ENCODE results near the gene EHBP1.
"Not testable (repeated sequence)": the region's sequence is repeated elsewhere in the genome, so short reads cannot be mapped to it uniquely, and the experiment has no call there.

The EHBP1 gene

GRCh38 chr2:62736899-62737559, 31.5 kb downstream of the EHBP1 start:
- DNase-seq, result no peak

DNA sequence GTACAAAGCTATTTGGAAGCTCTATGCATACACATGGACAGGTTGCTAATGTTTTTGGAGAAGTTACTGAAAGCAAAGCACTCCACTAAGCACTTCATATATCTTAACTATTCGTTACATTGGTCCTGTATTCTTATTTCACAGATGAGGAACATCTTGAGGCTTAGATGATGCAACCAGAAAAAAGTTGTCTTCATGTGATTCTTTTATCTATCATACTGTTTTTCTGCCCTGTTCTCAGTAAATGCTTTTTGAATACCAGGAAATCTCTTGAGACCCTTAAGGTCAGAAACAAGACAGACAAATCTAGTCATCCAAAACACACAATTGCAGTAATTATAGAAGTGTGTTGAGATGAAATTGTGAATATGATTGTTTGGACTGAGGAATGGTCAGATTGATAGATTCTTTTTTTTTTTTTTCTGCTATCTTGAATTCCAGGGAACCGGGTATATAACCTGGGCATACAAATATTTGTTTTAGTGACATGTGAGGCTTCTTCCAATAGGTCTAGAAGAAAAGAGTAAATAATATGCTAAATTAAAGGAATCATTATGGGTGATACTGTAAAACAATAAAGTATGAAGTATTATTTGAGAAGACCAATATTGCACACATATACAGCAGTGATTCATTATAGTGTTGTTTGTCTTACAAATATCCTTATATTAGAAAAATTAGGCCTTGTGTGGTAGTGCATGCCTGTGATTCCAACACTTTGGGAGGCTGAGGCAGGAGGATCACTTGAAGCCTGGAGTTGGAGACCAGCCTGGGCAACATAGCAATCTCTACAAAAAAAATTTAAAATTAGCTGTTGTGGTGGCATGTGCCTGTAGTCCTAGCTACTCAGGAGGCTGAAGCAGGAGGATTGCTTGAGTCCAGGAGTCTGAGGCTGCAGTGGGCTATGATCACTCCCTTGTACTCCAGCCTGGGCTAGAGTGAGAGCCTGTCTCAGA, 33.7 kb downstream of the EHBP1 start:
- peak; percentile 68 for DNase-seq

GRCh38 chr2:62740221-62740620, 34.7 kb downstream of the EHBP1 start:
- no peak for DNase-seq

- no peak for DNase-seq
These were observed 35.6 kb downstream of the EHBP1 start for GRCh38 chr2:62741127-62741526.

DNA sequence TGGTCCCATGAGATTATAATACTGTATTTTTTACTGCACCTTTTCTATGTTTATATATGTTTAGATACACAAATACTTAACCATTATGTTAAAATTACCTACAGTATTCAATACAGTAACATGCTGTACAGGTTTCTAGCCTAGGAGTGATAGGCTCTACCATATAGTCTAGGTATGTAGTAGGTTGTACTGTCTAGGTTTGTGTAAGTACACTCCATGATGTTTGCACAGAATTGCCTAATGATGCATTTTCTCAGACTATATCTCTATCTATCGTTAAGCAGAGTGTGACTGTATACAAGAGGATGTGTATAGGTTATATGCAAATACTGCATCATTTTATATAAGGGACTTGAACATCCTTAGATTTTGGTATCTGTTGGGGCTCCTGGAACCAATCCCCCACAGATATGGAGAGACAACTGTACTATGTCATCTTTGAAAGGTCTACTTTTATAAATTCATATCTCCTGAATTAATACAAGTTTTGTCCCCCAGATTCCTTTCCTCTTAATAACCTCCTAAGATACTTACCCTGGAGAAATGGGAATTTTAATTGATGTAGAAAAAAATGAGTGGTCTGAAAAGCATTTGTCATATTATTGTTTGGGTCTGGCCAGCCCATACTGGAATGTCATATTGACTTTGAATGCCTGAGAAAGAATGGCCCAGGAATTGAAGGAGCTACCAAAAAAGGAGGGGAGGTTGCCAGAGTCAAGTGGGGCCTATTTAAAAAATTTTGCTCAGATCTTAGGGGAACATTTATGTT, 36.6 kb downstream of the EHBP1 start:
- DNase-seq, result peak; percentile 77

DNA sequence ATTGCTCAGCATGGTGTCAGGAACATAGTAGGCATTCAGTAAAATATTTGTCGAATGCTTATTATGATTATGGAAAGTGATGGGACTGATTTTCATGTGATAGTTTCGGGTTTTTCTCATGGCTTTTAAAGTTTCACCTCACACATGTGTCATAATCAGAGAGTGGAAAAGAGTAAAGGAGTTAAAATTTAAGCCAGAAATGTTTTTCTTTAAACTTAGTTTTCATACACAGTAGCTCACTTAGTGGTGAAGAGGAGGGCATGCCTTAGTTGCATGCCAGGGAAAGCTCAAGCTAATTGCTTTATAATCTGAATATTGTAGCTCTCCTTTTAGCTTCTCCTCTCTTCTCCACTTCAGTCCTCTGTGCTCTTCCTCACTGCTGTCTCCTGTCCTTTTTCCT, 38.0 kb downstream of the EHBP1 start:
- no peak for DNase-seq

GRCh38 chr2:62744603-62745002, 39.1 kb downstream of the EHBP1 start:
- no peak for DNase-seq

DNA sequence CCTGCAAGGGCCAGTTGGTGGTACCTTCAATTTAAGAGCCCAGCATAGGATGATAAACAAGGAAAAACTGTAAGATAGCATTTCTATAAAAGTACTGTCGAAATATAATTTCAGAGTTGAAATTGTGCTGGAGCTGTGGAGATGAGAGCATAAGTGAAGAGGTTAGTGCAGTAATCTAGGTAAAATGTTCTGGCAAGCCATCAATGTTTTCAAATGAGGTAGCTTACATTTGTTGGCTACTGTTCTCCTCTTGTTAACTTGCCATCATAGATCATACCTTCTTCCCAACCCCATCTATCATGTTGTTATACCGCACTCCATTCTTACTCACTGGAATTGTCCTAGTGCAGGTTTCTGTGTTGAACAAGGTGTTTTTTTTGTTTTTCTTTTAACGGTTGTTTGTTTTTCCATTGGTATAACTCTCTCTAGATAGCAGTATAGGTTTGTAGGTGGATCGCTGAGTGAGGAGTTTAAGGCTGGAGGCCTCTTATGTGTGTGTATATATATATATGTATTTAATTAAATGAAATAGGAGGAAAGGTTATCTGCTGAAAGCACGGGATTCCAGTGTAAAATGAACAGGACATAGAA, 40.5 kb downstream of the EHBP1 start:
- DNase-seq, result no peak

- DNase-seq, result no peak
These were observed 41.7 kb downstream of the EHBP1 start for GRCh38 chr2:62747169-62747568.

DNA sequence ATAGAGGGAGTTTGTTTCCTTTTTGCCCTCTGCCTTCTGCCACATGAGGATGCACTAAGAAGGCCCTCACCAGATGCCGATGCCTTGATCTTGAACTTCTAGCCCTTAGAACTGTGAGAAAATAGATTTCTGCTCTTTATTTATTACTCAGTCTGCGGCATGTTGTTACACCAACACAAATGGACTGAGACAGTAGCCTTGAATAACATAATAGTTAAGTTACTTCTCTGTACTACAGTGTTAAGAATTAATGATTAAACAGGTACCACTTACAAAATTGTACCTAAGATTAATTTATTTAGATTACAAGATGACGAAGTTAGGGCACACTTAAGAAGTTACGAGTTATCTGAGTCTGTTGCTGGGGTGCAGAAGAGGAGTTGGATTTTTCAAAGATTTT, 42.4 kb downstream of the EHBP1 start:
- DNase-seq, result no peak

GRCh38 chr2:62749111-62749510, 43.6 kb downstream of the EHBP1 start:
- DNase-seq, result not testable (repeated sequence)

DNA sequence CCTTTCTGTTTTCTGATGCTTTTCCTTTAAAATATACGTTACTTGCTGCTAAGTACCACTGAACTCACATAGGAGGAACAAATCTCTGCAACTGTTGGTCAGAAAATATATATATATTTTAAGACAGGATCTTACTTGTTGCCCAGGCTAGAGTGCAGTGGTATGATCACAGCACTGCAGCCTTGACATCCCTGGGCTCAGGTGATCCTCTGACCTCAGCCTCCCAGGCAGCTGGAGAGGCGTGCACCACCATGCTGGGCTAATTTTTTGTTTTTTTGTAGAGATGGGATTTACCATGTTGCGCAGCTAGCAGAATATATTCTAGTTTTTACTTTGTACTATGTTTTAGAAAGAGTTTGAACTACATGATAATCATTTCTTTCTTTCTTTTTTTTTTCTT, 51.5 kb downstream of the EHBP1 start:
- no peak for DNase-seq

GRCh38 chr2:62760026-62760425, 54.5 kb downstream of the EHBP1 start:
- DNase-seq, result no peak

DNA sequence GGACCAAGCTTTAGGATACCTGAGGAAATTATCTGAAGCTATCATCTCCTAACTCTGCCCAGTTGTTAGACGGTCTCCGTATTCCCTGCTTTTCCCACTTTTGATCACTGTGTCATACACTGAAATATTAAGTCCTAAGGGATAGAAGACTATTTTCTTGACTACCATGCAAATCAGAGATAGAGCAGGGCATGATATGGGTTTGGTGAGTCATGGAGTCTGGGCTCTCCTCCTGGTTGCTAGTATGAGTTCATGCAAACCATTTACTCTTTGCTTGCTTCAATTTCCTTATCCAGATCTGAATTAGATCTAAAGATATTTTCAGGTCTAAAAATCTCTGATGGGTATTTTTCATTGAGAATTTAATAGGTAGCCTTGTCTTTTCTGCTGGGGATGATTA, 55.0 kb downstream of the EHBP1 start:
- peak; percentile 55 for DNase-seq

DNA sequence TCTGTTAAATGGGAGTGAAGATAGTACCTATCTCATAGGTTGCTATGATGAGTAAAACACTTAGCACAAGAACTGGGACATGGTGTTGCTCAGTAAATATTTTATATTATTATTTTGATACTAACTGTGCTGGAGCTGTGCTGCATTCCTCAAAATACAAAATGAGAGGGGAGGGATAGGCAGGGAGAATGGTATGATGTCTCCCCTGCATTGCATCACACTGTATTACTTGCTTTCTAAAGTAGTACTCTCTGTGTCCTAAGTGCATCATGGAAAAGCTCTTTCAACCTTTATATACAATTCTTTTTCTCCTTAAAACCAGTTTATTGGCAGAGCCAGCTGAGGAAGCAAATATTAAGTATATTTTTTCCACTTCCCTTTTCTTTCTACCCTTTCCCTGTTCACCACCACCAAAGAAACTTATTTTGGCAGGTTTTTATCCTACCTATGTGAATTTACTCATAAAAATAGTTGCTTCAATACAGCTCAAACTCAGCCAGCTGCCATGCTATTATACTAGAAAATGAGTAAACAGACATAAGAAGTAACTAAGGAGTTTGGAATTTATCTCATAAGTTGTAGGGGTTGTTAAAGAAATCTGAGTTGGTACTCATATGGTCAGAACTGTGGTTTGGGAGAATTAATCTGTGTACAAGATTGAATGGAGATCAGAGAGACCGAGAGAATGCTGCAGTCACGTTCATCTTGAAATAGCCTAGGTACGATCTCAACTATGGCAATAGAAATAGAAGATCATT, 60.3 kb downstream of the EHBP1 start:
- DNase-seq, result peak; percentile 22

DNA sequence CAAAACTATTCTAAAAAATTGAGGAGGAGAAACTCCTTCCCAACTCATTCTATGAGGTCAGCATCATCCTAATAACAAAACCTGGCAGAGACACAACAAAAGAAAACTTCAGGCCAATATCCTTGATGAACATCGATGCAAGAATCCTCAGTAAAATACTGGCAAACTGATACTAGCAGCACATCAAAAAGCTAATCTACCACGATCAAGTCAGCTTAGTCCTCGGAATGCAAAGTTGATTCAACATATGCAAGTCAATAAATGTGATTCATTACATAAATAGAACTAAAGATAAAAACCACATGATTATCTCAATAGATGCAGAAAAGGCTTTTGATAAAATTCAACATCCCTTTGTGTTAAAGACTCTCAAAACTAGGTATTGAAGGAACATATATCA, 63.1 kb downstream of the EHBP1 start:
- peak; percentile 70 for DNase-seq

GRCh38 chr2:62770629-62771028, 65.1 kb downstream of the EHBP1 start:
- DNase-seq, result no peak

DNA sequence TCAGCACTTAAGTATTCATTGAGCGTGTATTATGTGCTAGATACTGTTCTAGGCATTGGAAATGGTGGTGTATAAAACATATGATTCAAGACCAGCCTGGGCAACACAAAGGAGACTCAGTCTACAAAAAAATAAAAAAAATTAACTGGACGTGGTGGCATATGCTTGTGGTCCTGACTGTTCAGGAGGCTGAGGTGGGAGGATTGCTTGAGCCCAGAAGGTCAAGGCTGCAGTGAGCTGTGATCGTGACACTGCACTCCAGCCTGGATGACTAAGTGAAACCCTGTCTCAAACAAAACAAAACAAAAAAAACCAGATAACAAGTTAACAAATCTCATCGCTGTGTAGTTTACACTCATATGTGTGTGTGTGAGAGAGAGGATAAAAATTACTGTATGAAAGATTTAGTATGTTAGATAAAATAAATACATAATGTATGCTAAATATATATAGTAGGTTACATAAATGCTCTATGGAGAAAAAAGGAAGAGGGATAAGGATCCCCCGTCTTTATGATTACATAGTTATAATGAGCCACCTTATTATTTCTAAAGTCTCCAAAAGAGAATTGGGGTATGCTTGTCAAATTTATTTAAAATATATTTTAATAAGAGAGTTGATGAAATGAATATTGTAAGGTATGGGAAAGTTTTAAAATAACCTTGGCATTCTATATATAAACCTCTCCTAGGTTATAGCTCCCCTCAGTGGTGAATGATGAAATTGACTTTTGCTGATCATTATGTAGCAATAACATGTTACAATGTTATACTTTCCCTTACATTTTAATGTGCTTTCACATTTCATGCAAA, 69.2 kb downstream of the EHBP1 start:
- peak; percentile 57 for DNase-seq

- DNase-seq, result no peak
These were observed 69.8 kb downstream of the EHBP1 start for GRCh38 chr2:62775367-62775668.

DNA sequence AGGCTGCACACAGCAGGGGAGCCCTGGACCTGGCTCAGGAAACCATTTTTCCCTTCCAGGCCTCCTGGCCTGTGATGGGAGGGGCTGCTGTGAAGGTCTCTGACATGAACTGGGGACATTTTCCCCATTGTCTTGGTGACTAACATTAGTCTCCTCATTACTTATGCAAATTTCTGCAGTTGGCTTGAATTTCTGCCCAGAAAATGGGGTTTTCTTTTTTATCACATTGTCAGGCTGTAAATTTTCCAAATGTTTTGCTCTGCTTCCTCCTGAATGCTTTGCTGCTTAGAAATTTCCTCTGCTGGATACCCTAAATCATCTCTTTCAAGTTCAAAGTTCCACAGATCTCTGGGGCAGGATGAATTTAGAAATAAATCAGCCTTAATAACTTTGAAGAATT, 78.2 kb downstream of the EHBP1 start:
- peak; percentile 36 for DNase-seq

- DNase-seq, result no peak
These were observed 78.8 kb downstream of the EHBP1 start for GRCh38 chr2:62784341-62784740.

- DNase-seq, result peak; percentile 10
These were observed 79.7 kb downstream of the EHBP1 start for GRCh38 chr2:62785216-62785615.
